Stimulated activated CD4-positive, alpha-beta T cell treated with anti-CD3 and anti-CD28 coated beads, Interleukin-15, amount 100 ng/mL, for 48 hours (primary cell): ENCODE data around the gene ASGR1.
A peak's percentile ranks its signal among the peaks of the same experiment; 100 is the strongest.

ENCODE experiments used
- DNase-seq, 2 donors: peaks; one replicate each; pipeline ENCODE4 v3.0.0-alpha.2; 2020; ENCODE audit warnings: low read depth in 2 of 2

ASGR1 gene, protein sequence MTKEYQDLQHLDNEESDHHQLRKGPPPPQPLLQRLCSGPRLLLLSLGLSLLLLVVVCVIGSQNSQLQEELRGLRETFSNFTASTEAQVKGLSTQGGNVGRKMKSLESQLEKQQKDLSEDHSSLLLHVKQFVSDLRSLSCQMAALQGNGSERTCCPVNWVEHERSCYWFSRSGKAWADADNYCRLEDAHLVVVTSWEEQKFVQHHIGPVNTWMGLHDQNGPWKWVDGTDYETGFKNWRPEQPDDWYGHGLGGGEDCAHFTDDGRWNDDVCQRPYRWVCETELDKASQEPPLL

DNA sequence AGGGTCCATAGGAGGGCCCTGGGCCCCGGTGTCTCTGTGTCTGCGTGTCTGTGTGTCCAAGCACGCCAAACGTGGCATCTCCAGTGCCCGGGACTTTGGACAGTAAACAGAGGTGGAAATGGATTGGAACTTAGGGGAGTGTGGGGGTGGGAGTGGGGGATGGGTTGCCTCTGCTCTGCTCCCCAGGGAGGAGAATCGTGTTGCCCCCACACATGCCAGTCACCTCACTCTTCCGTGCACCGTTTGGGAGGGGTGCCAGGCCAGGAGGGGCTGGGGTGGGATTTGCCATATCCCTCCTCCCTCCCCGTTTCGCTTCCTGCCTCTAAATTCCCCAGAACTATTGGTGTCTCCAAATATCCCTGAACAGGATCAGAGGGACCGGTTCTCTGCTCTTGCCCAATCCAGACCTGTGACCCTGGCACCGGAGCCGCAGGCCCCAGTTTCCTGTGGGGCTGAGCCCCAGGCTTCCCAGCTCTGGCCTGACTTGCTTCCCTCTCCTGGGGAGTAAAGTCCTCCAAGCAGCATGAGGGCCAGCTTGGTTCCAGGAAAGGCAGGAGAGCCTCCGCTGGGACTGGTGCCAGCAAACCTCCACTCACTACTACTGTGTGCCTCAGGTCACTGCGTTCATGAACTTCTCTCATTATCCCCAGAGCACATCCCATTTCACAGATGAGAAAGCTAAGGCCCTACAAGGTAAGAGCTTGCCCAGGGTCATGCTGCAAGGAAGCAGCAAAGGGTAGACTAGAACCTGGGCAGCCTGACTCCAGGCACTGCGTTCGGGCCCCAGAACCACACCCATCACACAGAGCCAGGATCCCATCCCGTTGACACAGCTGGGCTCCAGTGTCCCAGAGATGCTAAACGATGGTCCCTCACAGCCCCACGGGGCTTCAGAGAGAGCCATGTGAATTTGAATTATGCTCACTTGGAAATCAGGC, at the start of gene ASGR1:
TSS of gene ASGR1 (minus strand) at position 54 of the 938 bp plus-strand sequence. CDS start 807 bp downstream, outside the sequence.
- DNase-seq: no peak

GRCh38 chr17:7228920-7229319, 49.8 kb upstream of the ASGR1 start:
- no peak for DNase-seq

DNA sequence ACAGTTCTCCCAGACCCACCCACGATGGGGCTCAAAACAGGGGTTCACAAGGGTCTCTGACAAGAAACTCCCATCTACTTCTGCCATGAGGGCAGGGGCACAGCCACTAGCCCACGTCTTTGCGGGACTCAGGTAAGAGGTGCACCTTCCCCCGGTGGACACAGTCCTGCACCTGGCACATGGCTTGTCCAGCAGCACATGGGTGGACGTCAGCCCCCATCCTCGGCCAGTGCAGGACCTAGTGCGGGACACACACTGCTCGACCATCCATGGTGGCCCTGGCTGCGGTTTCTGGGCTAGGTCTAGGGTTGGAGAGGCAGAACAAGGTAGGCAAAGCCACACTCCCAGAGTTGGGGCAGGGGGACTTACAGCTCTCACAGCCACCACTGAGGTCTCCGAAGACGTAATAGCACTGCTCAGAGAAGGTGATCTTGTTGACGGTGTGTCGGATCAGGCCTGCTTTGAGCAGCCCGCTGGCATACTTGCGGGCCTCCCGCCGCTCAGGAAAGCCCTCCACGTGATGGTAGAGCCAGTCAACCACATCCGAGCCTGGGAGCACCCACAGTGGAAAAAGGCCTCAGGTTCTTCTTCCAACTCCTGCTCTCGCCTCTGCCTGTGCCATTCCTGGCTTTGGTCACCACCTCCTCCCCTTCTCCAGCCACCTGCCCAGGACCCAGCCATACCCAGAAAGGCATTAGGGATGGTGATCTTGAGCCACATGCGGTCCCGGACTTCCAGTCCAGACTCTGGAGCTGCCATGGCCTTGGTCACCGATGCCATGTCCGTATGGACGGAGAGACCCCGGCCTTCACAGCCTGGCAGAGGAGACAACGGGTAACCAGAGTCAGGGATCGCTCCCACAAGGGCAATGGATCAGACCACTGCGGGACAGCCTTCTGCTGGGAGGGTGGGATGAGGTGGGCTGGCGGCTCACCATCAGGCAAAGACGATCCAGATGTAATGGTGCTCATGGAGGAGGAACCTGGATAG, 47.8 kb upstream of the ASGR1 start:
- DNase-seq: no peak

DNA sequence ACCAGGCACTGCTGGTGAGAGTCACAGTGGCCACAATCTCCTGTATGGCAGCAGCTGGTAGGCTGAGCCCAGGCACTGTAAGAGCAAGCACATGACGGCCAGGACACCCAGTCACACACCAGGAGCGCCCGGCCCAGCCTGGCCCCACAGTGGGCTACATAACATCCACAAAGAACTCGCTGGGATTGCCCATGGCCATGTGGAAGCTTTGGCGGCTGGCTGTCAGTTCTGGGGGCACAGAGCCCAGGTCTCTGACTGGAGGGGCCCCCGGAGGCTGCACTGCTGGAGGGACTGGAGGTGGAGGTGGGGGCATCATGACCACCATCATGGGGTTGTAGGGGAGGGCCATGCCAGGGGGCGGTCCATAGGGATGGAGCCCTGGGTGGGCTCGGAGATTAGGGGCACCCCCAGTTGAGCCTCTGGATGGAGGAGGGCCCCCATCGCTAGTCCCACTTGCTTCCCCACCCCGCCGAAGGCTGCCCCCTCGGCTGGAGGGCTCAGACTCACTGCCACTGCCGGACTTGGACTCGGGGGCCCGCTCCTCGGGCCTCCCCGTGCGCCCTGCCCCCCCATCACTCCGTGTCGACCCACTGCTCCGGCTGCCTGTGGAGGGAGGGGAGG, 46.7 kb upstream of the ASGR1 start:
- DNase-seq: no peak

DNA sequence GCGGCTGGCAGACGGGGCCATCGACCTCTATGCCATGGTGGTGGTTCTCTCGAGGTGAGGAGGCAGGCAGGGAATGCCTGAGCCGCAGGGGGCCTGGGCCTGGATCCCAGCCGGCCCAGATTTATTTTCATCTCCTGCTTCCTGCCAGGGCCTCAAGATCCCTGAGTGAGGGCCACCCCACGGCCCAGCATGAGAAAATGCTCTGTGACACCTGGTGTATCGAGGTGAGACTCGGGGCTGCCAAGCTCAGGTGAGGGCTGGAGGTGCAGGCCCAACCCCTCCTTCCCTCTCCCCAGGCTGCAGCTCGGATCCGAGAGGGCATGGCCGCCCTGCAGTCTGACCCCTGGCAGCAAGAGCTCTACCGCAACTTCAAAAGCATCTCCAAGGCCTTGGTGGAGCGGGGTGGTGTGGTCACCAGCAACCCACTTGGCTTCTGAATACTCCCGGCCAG, 45.5 kb upstream of the ASGR1 start:
- DNase-seq: no peak

- DNase-seq: no peak
Measured at GRCh38 chr17:7224110-7224509, 44.9 kb upstream of the ASGR1 start.

GRCh38 chr17:7223375-7223774, 44.2 kb upstream of the ASGR1 start:
- no peak for DNase-seq

DNA sequence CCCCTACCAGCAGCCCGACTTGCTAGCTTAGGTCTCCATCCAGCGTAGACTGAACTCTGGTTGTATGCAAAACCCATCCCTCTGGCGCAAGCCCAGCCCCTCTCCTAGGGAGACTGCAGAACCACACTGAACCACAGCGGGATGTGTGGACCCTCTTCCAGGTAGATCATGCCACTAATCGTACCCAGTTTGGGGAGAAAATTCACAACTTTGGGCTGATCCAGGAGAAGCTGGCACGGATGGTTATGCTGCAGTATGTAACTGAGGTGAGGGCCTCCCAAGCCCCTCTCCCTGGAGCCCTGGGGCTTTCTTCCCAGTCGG, 43.8 kb upstream of the ASGR1 start:
- no peak for DNase-seq

- DNase-seq: no peak
Measured at GRCh38 chr17:7222093-7222971, 43.2 kb upstream of the ASGR1 start.

DNA sequence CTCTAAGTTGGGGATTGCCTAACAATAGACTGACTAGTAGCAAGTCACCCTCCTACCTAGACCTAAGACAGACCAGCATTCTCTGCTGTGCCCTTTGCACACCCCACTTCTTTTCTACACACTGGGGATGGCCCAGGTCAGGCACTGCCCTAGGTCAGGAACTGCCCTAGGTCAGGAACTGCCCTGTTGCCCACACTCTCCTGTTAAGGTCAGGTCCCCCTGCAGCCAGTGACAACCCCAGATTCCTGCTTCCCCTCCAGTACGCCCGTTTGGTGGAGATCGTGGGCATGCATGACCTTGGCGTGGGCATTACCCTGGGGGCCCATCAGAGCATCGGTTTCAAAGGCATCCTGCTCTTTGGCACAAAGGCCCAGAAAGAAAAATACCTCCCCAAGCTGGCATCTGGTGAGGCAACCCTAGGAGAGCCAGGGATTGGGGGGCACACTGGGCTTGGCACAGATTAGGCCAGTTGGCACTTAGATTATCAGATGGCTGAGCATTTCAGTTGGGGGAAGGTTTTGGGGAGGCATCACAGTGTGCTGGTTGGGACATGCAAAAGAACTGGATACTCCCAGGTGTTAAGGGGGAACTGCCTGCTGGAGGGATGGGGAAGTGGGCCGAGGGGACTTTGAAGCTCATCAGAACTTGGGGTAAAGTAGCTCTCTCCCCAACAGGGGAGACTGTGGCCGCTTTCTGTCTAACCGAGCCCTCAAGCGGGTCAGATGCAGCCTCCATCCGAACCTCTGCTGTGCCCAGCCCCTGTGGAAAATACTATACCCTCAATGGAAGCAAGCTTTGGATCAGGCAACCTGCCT, 42.3 kb upstream of the ASGR1 start:
- DNase-seq: no peak

- peak in 1 of 2 donors; percentile 57 for DNase-seq
Measured at GRCh38 chr17:7220593-7221277, 41.6 kb upstream of the ASGR1 start.

DNA sequence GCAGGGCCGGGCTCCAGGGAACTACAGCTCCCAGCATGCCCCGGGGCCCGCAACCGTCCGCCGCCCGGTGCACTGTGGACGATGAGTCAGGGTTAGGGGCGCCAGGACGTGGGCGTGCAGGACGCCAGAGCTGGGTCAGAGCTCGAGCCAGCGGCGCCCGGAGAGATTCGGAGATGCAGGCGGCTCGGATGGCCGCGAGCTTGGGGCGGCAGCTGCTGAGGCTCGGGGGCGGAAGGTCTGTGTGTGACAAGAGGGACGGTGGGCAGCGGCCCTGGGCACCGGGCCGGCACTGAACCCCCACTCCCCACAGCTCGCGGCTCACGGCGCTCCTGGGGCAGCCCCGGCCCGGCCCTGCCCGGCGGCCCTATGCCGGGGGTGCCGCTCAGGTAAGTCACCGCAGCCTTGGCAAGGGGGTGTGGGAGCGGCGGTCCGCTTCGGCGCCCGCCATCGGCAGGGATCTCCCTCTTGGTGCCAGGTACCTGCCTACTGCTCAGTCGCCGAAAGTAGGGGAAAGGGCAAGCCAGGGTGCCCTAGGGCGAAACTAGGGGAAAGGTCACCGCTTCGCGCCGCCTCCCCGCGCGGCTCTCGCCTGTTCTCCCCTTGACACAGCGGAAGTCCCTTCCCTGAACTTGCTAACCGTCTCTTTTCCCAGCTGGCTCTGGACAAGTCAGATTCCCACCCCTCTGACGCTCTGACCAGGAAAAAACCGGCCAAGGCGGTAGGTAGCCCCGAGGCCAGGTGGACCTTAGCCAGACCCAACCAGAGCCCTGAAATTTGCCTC, 40.8 kb upstream of the ASGR1 start, which contains the start of the genes ACADVL and DLG4:
TSS of gene ACADVL (plus strand) at position 127 of the 781 bp plus-strand sequence. CDS start at position 174, 47 bp downstream.
TSS of gene DLG4 (minus strand) at position 25 of the 781 bp plus-strand sequence.
- DNase-seq: peak; percentile 75 to 86

GRCh38 chr17:7219229-7219811, 40.1 kb upstream of the ASGR1 start:
- DNase-seq: no peak

- no peak for DNase-seq
Measured at GRCh38 chr17:7218758-7219157, 39.6 kb upstream of the ASGR1 start.

DNA sequence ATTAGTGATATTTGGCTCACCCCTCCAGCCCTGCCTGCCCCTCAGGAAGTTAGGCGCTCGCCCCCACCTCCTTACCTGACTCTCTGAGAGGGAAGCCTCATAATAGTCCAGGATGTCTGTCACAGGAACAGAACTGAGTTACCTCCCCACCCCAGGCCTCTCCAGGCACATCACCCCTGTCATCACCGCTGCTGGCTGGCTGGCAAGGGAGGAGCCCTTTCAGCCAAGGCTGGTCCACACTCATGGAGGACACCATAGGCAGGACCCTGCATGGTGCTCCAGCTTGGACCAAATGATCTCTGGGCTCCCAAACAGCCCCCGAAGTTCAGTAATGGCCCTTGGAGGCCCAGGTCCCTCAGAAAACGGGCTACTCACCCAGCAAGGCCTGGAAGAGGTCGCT, 39.0 kb upstream of the ASGR1 start:
- no peak for DNase-seq

- no peak for DNase-seq
Measured at GRCh38 chr17:7217113-7217987, 38.2 kb upstream of the ASGR1 start.
